HG02642 (cell line): ENCODE measurements around the gene RAB7A.
A peak's percentile ranks its signal among the peaks of the same experiment; 100 is the strongest.

ENCODE experiments used
- ATAC-seq: cut with Tn5 transposase; IDR thresholded peaks from one replicate; pipeline ENCODE4 v1.9.1; 2021; ENCODE audit warnings: mild to moderate bottlenecking; ENCODE audit not compliant: unreplicated experiment, poor library complexity

The RAB7A gene

DNA sequence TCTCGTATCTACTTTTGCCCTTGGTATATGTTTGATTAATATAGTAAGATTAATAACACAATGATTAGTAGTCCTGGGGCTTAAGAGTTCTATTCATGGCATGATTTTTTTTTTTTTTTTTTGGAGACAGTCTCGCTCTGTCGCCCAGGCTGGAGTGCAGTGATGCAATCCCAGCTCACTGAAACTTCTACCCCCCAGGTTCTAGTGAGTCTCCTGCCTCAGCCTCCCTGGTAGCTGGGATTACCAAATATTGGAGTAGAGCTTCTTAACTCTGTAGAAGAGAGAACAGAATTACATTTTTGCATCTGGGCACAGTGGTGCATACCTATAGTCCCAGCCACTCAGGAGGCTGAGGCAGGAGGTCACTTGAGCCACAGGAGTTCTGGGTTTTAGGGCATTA, 58.9 kb downstream of the RAB7A start:
- ATAC-seq = no peak

DNA sequence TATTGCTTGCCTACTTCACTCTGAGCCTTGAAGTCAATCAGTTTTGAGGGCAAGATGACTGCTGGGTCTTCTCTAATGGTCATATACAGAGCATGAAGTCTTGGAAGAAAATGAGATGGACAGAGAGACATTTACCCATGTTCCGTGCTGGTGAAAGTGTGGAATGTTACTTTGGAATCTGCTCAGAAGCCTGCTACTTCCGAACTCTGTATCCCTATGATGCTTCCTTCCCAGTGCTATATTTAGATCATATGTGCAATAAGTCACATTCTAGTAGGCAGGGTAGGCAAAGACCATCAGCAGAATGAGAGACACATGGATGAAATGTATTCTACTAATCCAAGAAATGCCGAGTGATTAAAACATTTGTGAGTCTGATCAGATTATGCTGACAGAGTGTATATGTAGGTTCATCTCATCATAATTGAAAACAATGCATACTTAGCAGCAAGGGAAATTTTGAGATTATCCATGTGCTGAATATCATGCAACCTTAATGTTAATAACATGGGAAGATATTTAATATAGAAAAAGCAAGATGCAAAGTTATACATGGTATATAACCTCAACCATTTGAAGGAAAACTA, 60.5 kb downstream of the RAB7A start:
- no peak for ATAC-seq

DNA sequence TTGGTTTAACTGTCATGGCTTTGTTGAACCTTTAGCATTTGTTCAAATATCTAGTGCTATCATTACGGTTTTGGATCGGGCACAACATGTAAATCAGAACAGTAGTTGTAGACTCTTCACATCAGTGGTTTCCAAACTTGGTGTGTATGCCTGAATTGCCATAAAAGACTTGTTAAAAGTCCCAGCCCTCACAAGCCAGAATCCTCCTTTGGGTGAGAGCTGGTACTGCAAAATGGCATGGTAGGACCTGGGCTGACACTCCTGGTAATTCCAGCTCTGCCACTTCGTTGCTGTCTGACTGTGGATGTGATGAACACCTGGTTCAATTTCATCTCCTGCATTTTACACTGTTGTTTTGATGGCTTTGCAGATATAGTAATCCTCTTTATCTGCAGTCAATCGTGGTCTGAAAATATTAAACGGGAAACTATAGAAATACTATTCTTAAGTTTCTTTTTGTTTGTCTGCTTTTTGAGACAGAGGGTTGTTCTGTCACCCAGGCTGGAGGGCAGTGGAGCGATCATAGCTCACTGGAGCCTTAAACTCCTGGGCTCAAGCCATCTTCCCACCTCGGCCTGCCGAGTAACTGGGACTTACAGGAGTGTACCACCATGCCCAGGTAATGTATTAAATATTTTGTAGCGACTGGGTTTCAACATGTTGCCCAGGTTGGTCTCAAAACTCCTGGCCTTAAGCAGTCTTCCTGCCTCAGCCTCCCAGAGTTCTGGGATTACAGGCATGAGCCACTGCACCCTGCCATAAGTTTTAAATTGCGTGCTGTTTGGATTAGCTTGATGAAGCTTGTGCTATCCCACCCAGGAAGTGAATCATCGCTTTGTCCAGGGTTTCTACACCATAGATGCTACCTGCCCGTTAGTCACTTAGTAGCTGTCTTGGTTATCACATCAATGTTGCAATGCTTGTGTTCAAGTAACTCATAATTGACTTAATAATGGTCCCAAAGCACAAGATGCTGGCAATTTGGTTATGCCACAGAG, 61.6 kb downstream of the RAB7A start:
- ATAC-seq = peak; percentile 49

DNA sequence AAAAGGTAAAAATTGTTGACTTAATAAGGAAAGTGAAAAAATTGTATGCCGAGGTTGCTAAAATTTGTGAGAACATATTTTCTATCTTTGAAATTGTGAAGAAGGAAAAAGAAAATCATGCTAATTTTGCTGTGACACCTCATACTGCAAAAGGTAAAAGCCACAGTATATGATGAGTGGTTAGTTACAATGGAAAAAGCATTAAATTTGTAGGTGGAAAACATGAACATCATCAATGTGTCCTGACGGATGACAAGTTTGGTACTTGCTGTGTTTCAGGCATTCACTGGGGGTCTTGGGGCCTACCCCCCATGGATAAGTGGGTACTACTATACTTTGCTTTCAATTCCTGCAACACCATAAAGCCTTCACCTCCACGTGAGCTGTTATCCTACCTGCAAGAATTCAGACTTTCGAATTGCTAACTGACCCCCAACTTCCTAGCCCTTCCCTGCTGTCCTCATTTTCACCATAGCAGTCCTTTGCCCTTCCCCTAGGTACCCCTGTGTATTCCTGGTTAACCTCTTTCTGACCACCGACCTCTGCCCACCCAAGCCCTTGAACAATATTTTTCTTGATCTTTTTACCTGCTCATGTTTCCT, 62.4 kb downstream of the RAB7A start:
- ATAC-seq = no peak

DNA sequence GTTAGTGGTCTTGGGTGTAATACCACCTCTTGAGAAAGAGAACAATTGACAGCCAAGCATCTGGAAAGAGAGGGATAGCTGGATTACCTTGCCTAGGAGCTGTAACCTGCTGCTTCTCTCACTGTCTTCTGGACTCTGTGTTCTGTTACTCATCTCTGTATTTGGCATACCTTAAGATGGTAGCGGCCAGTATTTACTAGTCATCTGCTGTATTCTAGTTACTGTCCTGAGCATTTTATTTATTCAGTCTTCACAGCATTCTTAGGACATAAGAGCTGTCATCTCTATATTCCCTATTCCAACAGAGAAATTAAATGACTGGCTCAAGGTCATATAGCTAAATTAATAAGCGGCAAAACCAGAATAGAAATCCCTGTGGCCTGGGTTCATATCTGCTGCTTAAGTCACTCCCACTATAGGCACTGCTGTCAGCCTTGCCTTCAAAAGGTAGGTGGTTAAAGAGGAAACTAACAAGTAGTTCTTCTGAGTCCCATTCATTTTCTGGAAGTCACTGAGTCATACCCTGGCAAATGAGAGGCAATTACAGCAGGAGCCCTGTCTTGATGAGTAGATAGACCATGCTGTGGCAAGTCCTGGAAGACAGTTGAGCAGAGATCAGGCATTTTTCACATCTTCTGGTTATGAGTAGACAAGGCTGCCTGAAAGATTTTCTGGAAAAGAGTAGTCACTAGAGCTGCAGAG, 68.2 kb downstream of the RAB7A start:
- ATAC-seq = no peak

DNA sequence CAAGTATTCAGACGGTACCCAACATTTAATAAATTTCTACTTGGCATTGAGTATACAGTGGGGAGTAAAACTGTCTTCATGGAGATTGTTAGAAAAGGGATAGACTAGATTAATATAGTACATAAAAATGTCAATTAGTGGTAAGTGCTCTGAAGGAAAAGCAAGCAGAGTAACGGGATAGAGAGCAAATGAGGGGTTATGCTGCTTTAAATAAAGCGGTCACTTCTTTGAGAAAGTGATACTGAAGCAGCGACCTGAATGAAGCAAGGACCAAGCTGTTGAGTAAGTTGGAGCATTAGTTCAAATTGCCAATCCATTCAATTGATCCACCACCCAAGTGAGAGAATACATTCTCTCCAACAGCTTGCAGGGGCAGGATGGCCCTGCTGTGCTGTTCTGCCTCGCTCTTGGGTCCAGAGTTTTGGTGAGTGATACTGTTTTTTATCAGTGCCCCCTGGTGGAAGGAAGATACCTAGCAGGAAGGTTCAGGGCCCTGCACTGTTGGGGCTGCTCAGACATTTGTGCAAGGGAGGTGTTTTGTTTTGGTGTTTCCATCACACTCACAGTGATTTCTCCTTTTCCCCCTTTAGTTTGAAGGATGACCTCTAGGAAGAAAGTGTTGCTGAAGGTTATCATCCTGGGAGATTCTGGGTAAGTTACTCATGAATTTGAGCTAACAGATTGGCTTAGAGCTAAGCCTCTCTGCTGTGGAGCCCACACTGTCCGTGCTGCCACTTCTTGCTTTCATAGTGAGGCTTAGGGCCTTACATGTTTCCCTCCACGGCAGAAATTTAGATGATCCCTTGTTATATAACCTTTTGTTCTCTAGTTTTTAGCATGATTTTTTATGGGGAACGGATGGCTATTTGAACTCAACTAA, 69.0 kb downstream of the RAB7A start:
- peak; percentile 77 for ATAC-seq

DNA sequence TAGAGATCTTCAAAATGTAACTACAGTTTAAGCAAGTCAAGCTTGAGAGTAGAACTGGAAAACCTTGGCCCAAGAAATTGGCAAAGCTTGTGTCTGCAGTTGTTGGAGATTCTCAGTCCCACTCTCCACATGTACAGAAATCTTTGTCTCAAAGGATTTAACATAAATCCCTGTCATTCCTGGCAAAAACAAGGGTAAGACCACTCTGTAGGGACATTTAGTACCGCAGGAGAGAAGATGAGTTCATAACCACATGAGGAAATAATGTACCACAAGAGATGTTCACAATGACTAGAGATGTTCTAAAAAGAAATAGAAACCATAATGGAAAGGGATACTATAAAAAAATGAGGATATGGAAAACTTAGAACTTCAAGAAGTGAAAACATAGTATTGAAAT, 73.7 kb downstream of the RAB7A start:
- no peak for ATAC-seq

DNA sequence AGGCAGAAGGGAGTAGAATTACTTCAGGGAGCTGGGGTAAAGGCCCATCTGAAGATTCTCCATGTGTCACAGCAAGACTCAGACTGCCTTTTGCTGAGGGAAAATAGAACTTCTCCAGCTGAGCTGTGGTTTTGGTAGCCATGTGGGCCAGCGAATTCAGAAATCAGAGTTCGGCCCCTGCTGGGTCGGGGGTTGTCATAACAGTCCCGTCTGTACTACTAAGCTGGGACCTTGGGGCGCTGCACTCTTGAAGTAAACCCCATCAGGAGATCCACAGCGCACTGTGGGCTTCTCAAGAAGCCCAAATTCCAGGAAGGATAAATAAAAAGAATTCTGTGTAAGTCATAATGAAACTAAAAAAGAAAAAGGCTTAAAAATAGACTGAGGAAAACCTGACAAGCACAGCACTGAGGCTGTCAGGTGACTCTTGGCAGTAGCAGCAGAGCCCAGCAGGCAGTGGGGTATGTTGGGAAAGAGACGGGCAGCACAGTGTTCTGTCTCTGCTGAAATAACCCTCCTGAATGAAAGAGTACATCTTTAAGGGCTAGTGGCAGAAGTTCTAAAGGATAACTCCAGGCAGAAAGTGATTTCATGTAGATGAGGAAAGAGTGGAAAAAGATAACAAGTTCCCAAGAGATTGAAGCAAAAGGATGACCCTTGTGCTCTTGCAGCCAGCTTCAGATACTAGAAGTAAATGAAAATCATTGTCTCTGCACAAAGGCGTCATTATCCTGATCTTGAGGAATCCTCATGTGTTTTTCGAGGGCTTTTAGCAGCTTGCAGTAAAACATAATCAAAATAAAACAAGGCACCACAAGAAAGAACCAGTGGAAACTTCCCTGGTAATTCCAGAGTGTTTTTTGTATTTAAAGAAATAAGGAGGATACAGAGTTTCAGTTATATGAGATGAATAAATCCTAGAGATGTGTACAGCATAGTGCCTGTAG, 74.5 kb downstream of the RAB7A start:
- ATAC-seq = peak; percentile 35

DNA sequence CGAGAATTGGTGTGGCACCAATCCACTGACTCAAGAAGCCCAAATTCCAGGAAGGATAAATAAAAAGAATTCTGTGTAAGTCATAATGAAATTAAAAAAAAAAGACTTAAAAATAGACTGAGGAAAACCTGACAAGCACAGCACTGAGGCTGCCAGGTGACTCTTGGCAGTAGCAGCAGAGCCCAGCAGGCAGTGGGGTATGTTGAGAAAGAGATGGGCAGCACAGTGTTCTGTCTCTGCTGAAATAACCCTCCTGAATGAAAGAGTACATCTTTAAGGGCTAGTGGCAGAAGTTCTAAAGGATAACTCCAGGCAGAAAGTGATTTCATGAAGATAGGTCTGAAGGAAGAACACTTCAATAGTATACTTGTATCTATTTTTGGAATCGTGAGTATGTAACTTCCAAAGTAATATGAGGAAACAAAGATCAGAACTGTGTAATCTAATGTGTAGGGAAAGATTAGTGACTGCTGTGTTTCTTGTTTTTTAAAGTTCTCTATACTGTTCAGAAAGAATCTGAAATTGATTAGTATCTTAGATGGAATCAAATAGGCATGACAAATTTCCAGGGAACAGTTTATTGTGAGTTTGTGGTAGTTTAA, 75.9 kb downstream of the RAB7A start:
- no peak for ATAC-seq

DNA sequence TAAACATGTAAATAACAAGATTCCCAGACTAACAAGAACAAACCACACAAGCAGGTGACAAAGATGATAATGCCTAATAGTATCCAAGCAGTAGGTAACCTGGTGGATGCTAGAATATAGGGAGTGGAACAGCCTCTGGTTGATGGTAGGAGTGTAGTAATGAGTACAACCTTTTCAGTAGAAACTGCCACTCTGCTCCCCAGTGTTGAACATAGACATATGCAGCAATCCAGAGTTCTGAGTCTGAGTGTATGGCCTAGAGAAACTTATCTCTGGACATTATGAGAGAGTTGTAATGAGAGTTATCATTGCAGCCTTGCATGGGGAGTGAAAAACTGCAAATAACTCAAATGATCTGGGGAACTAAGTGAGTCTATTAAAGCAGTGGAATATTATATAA, 77.3 kb downstream of the RAB7A start:
- no peak for ATAC-seq

DNA sequence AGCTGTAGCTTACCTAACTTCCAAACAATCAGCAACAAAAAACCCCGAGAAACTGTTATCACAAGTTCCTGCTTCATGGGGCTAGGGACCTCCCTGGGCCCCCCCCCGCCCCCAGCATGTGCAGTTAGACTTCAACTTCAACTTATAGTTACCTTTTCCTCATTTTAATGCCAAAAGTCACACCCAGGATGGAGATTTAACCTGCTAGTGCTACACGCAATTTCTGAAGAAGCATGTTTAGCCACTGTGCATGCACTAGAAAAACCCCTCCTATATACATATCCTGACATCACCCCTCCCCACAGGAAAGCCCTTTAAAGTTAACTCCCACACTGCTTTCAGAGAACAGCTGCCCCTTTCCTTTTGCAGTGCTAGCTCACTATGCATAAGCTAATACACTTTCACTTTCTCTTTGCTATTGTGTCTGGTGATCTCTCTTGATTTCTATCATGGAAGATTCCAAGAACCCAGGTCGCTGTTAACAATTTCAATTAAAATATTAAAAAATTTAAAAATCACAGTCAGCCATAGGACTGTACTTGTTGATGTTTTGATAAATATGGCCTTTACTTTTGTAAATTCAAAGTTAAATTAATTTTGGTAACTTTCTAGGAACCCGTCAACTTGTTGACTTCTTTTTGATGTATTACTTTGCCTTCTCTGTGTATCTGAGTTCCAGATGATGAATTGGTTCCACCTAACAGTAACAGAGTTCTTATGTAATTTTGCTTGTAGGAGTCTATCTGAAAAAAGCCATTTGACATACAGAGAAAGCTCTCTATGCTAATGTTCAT, 78.2 kb downstream of the RAB7A start:
- ATAC-seq = peak; percentile 88

DNA sequence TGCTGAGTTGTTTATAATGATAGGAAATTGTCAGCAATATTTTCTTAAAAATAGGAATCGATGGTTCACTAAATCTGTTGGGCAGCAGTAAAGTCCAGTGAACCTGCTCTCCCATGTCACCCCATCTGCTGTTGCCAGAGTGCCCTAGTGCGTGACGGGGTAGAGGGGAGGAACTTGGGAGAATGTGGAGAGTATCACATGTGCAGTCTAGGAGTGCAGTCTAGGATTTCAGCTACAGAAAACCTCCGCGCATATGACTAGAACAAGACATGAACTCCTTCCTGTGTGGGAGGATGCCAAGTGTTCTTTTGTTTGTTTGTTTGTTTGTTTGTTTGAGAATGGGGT, 78.8 kb downstream of the RAB7A start:
- ATAC-seq = no peak

DNA sequence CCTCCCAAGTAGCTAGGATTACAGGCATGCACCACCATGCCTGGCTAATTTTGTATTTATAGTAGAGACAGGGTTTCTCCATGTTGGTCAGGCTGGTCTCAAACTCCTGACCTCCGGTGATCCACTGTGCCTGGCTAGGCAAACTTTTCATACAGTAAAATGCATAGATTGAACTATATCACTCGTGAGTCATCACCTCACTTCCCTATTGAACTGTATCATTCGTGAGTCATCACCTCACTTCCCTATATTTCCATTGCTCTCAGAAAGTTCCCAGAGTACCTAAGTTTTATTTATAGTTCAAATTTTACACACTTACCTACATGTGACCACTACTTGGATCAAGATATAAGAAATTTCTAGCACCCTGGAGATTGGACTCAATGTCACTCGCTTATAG, 79.8 kb downstream of the RAB7A start:
- no peak for ATAC-seq

DNA sequence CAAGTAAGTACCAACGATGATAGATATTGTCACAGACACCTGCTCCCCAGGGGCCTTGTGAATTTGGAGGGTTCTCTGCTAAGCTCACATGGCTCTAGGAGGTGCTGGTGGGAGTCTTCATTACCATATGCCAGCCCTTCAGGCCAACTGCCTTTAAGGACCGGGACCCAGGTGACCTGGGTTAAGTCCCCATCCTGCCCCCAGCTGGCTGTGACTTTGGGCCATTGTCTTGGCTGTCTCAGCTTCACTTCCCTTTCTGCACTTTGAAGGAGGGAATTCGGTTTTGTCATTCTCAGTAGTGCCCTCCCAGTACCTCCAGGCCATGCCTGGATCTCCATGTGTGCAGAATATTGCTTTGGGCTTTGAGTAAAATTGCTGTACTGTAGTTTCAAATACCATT, 80.6 kb downstream of the RAB7A start:
- no peak for ATAC-seq

DNA sequence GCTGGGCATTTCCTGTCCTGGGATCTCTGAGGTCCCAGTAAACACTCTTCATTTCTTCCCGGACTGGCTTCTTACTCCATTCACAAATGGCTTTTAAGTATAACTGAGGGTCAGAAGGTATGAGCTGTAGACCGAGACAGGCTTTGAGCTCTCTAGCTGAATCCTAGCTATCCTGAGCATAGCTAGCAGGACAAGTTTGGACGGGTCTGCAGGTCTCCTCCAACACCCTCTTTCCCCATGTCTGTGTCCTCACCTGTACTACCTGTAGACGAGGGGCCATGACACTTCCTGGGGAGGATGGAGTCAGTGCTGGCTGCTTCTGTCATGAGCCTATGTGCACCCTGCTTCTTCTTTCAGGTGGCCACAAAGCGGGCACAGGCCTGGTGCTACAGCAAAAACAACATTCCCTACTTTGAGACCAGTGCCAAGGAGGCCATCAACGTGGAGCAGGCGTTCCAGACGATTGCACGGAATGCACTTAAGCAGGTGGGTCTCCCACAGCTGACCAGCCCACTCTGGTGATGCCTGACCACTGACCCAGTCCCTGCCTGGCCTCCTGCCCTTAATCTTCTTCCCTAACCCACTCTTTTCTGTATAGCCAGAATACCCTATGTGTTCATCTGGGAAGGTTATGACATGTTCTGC, 81.3 kb downstream of the RAB7A start:
- ATAC-seq = no peak

DNA sequence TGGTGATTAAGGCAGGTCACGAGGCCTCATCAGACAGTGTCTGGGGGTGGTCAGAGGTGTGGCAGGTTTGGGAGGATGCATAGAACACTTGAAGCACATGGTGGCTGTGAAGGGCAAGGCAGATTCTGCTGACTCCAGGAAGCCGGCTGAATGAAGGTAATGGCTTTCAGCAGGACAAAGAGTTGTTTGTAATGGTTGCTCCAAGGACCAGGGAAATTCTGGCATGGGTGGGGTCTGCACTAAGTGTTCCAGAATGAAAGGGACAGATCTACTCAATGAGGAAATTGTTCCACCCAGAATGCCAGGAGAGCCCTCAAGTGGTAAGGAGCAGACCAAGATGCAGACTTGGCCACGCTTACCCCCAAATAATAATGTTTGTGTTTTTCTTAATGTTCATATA, 82.7 kb downstream of the RAB7A start:
- ATAC-seq = no peak

DNA sequence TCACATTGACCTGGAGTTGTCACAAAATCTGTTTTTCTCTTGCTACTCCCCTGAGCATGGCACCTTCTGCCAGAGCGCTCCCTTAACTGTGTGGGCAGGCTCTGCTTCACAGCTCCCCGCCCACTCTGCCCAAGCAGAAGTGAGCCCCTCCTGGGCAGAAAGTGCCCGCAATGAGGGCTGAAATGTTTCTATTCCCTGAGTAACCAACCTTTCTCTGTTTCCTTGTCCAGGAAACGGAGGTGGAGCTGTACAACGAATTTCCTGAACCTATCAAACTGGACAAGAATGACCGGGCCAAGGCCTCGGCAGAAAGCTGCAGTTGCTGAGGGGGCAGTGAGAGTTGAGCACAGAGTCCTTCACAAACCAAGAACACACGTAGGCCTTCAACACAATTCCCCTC, 87.1 kb downstream of the RAB7A start:
- ATAC-seq = no peak
